Bronchial epithelial cell (primary cell): ENCODE results near the gene KRTAP2-3. TPM values are rescaled to one million over a fixed set of nuclear protein-coding genes. Genes with fewer than 3 reads are reported as not detected.

Experiments used
- DNase-seq: peaks from one replicate; pipeline ENCODE4 v3.0.0-alpha.2; 2010; ENCODE audit warnings: low read depth
- FAIRE-seq: peaks from 2 replicates; lab custom pipeline; 2011; peaks lifted over from hg19 to GRCh38; lab: Jason Lieb, UNC
- H3K27me3 ChIP-seq: 2 replicates; pipeline ENCODE4 v1.5.1; 2011; ENCODE audit warnings: low read length; ENCODE audit not compliant: control insufficient read depth, insufficient read depth
- H3K36me3 ChIP-seq: 2 replicates; pipeline ENCODE4 v1.5.1; 2011; ENCODE audit warnings: low read length; ENCODE audit not compliant: control insufficient read depth, insufficient read depth
- H3K4me3 ChIP-seq: 2 replicates; pipeline ENCODE4 v1.5.1; 2011; ENCODE audit warnings: mild to moderate bottlenecking, low read depth, low read length, control low read depth
- total RNA-seq: library from RNA; depleted of rRNA; stranded (reverse); fragments of >200 nt; gene quantifications from 2 replicates; pipeline ENCODE4 v1.2.1, GENCODE V29; 2014
- TF ChIP-seq, protein P1 (sequence below): IDR thresholded peaks from 2 replicates; pipeline ENCODE4 v1.5.1; 2011; ENCODE audit warnings: mild to moderate bottlenecking, moderate library complexity, low read length, control low read depth, inconsistent platforms; ENCODE audit not compliant: insufficient read depth, severe bottlenecking

KRTAP2-3 gene
- total RNA-seq, 1 donor from 2014 or later: not detected

DNA sequence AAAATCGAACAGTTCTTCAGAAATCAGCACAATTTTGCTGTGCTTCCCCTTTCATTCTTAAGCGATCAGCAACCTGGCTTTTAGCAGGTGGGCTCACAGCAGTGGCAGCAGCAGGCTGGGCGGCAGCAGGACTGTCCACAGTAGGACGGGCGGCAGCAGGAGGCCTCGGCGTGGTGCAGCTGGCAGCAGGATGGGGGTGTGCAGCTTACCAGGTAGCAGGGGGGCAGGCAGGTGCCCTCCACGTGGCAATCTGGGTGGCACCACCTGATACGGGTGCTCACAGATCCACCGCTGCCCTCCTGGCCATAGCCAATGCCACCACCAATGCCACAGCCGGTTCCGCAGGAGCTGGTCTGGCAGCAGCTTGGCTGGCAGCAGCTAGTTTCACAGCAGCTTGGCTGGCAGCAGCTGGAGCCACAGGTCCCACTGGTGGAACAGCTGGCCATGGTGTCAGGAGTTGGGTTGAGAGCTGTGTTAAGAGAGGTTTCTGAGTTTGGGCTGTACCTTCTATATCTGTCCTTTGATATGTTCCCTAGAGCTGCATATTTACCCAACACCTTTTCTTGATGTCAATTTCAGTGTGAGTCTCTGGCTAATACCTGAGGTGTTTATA lies 30.2 kb downstream of the KRTAP2-3 start, which contains the start of gene KRTAP1-4:
Gene KRTAP1-4, minus strand, starts transcription at position 563 of the 613 bp plus-strand sequence. Its CDS starts 117 bp downstream, at position 446.
- TF ChIP-seq, protein P1, sequence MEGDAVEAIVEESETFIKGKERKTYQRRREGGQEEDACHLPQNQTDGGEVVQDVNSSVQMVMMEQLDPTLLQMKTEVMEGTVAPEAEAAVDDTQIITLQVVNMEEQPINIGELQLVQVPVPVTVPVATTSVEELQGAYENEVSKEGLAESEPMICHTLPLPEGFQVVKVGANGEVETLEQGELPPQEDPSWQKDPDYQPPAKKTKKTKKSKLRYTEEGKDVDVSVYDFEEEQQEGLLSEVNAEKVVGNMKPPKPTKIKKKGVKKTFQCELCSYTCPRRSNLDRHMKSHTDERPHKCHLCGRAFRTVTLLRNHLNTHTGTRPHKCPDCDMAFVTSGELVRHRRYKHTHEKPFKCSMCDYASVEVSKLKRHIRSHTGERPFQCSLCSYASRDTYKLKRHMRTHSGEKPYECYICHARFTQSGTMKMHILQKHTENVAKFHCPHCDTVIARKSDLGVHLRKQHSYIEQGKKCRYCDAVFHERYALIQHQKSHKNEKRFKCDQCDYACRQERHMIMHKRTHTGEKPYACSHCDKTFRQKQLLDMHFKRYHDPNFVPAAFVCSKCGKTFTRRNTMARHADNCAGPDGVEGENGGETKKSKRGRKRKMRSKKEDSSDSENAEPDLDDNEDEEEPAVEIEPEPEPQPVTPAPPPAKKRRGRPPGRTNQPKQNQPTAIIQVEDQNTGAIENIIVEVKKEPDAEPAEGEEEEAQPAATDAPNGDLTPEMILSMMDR: no peak
- no peaks in the 10 kb centered on the region for H3K27me3 ChIP-seq
- no peaks in the 10 kb centered on the region for H3K36me3 ChIP-seq
- DNase-seq: no peak
- no peak for FAIRE-seq
- no peak within 1 kb of the TSS for H3K4me3 ChIP-seq

DNA sequence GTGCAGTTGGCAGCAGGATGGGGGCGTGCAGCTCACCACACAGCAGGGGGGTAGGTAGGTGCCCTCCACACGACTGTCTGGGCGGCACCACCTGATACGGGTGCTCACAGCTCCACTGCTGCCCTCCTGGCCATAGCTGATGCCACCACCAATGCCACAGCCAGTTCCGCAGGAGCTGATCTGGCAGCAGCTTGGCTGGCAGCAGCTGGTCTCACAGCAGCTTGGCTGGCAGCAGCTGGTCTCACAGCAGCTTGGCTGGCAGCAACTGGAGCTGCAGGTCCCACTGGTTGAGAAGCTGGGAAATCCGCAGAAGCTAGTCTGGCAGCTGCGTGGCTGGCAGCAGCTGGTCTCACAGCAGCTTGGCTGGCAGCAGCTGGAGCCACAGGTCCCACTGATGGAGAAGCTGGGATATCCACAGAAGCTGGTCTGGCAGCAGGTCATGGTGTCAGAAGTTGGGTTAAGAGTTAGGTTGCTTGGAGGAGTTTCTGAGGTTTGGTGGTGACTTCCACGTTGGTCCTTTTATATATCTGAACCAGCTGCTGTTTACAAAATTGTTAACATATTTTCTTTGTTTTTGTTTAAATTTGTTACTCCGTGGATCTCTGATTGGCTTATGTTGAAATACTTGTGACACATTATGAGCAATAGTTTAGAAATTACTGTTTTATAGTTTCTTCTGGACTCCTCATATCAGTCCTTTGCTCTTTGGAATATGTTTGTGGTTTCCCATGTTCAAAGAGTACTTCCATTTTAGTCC lies 33.0 kb downstream of the KRTAP2-3 start, which contains the start of gene KRTAP1-5:
Gene KRTAP1-5, minus strand, starts transcription at position 494 of the 757 bp plus-strand sequence. Its CDS starts 53 bp downstream, at position 441.
- TF ChIP-seq, protein P1: no peak
- DNase-seq (peak; percentile 49), FAIRE-seq (no peak)
- Histone ChIP-seq H3K27me3 (no peaks in the 10 kb centered on the region), H3K36me3 (no peaks in the 10 kb centered on the region), H3K4me3 (no peak within 1 kb of the TSS)

DNA sequence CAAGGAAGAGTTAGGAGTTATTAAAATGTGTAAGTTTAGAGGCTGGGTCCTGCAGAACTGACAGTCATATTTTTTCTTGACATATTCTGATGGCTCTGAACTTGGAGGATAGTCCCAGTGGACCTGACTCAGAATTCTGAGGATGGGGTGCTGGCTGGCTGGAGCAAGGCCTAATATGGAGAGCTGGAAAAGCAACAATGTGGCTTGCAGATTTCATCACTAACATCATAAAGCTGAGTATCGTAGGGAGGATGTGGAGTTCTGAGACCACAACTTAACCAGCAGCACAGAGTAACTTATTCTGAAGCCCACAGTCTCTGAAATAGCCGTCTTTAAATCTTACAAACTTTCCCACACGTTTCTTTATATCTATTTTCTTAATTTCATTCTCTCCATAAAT lies 35.2 kb downstream of the KRTAP2-3 start:
- DNase-seq: no peak
- TF ChIP-seq, protein P1: no peak
- no peak for FAIRE-seq
- Histone ChIP-seq H3K27me3 (no peaks in the 10 kb centered on the region), H3K4me3 (no peak overlapping the region), H3K36me3 (no peaks in the 10 kb centered on the region)

DNA sequence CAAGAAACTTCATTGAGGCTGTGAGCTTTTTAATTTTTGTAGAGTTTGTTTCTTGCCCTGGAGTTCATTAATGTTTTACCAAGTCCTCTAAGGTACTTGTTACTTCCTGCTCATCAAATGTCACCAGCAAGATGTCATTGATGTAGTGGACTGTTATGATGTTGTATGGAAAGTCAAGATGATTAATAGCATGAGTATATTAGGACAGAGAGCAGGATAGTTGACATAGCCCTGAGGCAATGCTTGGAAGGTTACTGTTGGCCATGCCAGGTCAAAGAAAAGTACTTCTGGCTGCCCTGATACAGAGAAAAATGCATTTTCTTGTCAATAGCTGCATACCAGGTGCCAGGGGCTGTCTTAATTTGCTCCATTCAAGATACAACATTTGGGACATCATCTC lies 39.6 kb downstream of the KRTAP2-3 start:
- FAIRE-seq: no peak

DNA sequence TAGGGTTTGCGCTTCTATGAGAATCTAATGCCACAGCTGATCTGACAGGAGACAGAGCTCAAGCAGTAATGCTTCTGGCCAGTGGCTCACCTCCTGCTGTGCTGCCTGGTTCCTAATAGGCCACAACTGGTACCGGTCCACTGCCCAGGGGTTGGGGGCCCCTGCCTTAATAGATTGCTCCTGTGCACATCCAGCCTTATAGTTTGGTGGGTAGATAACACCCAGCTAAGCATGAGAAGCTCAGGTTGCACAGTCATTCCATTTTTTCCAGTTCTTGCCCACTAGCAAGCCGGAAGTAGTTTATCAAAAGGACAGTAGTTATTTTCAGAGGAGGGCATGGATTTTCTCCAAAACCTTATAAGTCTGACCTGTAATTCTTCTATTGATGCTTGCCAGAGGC lies 40.5 kb downstream of the KRTAP2-3 start:
- no peak for DNase-seq

More for the DNA sequence above, 39.6 kb downstream of the KRTAP2-3 start:
- Histone ChIP-seq H3K36me3 (no peaks in the 10 kb centered on the region), H3K4me3 (no peak overlapping the region), H3K27me3 (no peaks in the 10 kb centered on the region)
- TF ChIP-seq, protein P1: no peak
- no peak for DNase-seq

More for the DNA sequence above, 40.5 kb downstream of the KRTAP2-3 start:
- H3K27me3 ChIP-seq: no peaks in the 10 kb centered on the region
- H3K4me3 ChIP-seq: no peak overlapping the region
- no peaks in the 10 kb centered on the region for H3K36me3 ChIP-seq
- FAIRE-seq: no peak
- TF ChIP-seq, protein P1: no peak
